Liver (tissue), 9 donors: ENCODE results near the gene XPR1. TPM values are rescaled to one million over a fixed set of nuclear protein-coding genes. Genes with fewer than 3 reads are reported as not detected.
A peak's percentile ranks its signal among the peaks of the same experiment; 100 is the strongest.

Experiments used
- DNase-seq: peaks from one replicate; pipeline ENCODE4 v3.0.0-alpha.2; 2017; ENCODE audit warnings: low spot score
- H3K27ac ChIP-seq, 2 donors: one replicate each; pipeline ENCODE4 v1.7.0; 2013; ENCODE audit warnings: inconsistent platforms in 2 of 2, low read length in 2 of 2, control low read depth in 1 of 2, low read depth in 1 of 2, mild to moderate bottlenecking in 1 of 2
- H3K27me3 ChIP-seq, 4 donors: one replicate each; pipeline versions ENCODE4 v1.6.1 to v1.7.0; 2013; ENCODE audit warnings: low read length in 3 of 4, inconsistent platforms in 1 of 4, mild to moderate bottlenecking in 1 of 4, moderate library complexity in 1 of 4; ENCODE audit not compliant: control insufficient read depth in 4 of 4, insufficient read depth in 4 of 4
- H3K36me3 ChIP-seq, 4 donors: one replicate each; pipeline versions ENCODE4 v1.6.1 to v1.7.0; 2013; ENCODE audit warnings: low read length in 3 of 4, mild to moderate bottlenecking in 3 of 4, low read depth in 1 of 4, moderate library complexity in 1 of 4; ENCODE audit not compliant: control insufficient read depth in 4 of 4, insufficient read depth in 3 of 4
- H3K4me1 ChIP-seq, 4 donors: one replicate each; pipeline versions ENCODE4 v1.6.1 to v1.7.0; 2013; ENCODE audit warnings: low read length in 3 of 4, mild to moderate bottlenecking in 3 of 4, moderate library complexity in 1 of 4; ENCODE audit not compliant: control insufficient read depth in 4 of 4, insufficient read depth in 4 of 4
- H3K4me3 ChIP-seq, 3 donors: one replicate each; pipeline versions ENCODE4 v1.6.1 to v1.7.0; 2013; ENCODE audit warnings: low read length in 3 of 3, control low read depth in 1 of 3, low read depth in 1 of 3, mild to moderate bottlenecking in 1 of 3
- H3K9ac ChIP-seq, 2 donors: one replicate each; pipeline ENCODE4 v1.7.0; 2013; ENCODE audit warnings: low read length in 2 of 2, mild to moderate bottlenecking in 2 of 2, moderate library complexity in 2 of 2, control low read depth in 1 of 2, low read depth in 1 of 2
- H3K9me3 ChIP-seq, 4 donors: one replicate each; pipeline versions ENCODE4 v1.6.1 to v1.7.0; 2013; ENCODE audit warnings: low read length in 3 of 4; ENCODE audit not compliant: control insufficient read depth in 4 of 4
- EGR1 ChIP-seq, 2 donors: IDR thresholded peaks; 2 replicates each; pipeline ENCODE4 v1.6.1; 2016 to 2018; ENCODE audit warnings: antibody characterized with exemption in 2 of 2, low read depth in 2 of 2
- FOXA1 ChIP-seq: IDR thresholded peaks from 2 replicates; pipeline ENCODE4 v1.6.1; 2016; ENCODE audit warnings: antibody characterized with exemption
- FOXA2 ChIP-seq: IDR thresholded peaks from 2 replicates; pipeline ENCODE4 v1.6.1; 2016; ENCODE audit warnings: antibody characterized with exemption
- GABPA ChIP-seq, 2 donors: IDR thresholded peaks in 1 of 2; conservative IDR thresholded peaks in 1 of 2; 2 replicates each; pipeline ENCODE4 v1.6.1; 2016; ENCODE audit warnings: antibody characterized with exemption in 2 of 2, mild to moderate bottlenecking in 1 of 2, moderate library complexity in 1 of 2
- HNF4A ChIP-seq, 2 donors: conservative IDR thresholded peaks; 2 replicates each; pipeline ENCODE4 v1.6.1; 2016; ENCODE audit warnings: antibody characterized with exemption in 2 of 2, mild to moderate bottlenecking in 2 of 2
- HNF4G ChIP-seq: IDR thresholded peaks from 2 replicates; pipeline ENCODE4 v1.6.1; 2016; ENCODE audit warnings: antibody characterized with exemption
- JUND ChIP-seq, 2 donors: IDR thresholded peaks; 2 replicates each; pipeline ENCODE4 v1.6.1; 2016; ENCODE audit warnings: antibody characterized with exemption in 2 of 2
- NR2F2 ChIP-seq: IDR thresholded peaks from 2 replicates; pipeline ENCODE4 v1.6.1; 2016; ENCODE audit warnings: antibody characterized with exemption
- RAD21 ChIP-seq, 2 donors: IDR thresholded peaks; 2 replicates each; pipeline ENCODE4 v1.6.1; 2016; ENCODE audit warnings: antibody characterized with exemption in 2 of 2, mild to moderate bottlenecking in 2 of 2
- RXRA ChIP-seq, 2 donors: IDR thresholded peaks; 2 replicates each; pipeline ENCODE4 v1.6.1; 2017 to 2018; ENCODE audit warnings: antibody characterized with exemption in 2 of 2, mild to moderate bottlenecking in 1 of 2
- SP1 ChIP-seq: IDR thresholded peaks from 2 replicates; pipeline ENCODE4 v1.6.1; 2018; ENCODE audit warnings: antibody characterized with exemption, mild to moderate bottlenecking
- TAF1 ChIP-seq: conservative IDR thresholded peaks from 2 replicates; pipeline ENCODE4 v1.6.1; 2016; ENCODE audit warnings: antibody characterized with exemption, mild to moderate bottlenecking
- YY1 ChIP-seq: IDR thresholded peaks from 2 replicates; pipeline ENCODE4 v1.6.1; 2016; ENCODE audit warnings: antibody characterized with exemption, mild to moderate bottlenecking
- WGBS: extraction: QIAGEN DNeasy Blood & Tissue Kit; methylation state at CpG from one replicate; pipeline ENCODE4 v1.1.7; 2013; 5-methylcytosine and 5-hydroxymethylcytosine counted together
- polyA plus RNA-seq, 2 donors: library from polyadenylated mRNA; stranded (reverse) in 1 of 2; unstranded in 1 of 2; fragments of 200-250 nt in 1 of 2; fragments of >200 nt in 1 of 2; fragmentation: Nextera tagmentation in 1 of 2; extraction: Ambion mirVana in 1 of 2; gene quantifications; one replicate each; pipeline versions ENCODE4 v1.2.1 to v1.2.3, GENCODE V29; 2013 to 2015
- total RNA-seq, 2 donors: library from RNA; depleted of rRNA; stranded (reverse); fragments of >200 nt; gene quantifications; one replicate each; pipeline ENCODE4 v1.2.3, GENCODE V29; 2014
- TF ChIP-seq, protein P1 (sequence below): fragments of 150-350 bp; IDR thresholded peaks from 2 replicates; pipeline ENCODE4 v1.5.1; 2017; ENCODE audit warnings: improper control_type of control experiment, low read depth, low read length; ENCODE audit not compliant: missing input control
- TF ChIP-seq, protein P2 (sequence below): IDR thresholded peaks from 2 replicates; pipeline ENCODE4 v1.6.1; 2016; ENCODE audit warnings: antibody characterized with exemption
- TF ChIP-seq, protein P3 (sequence below): IDR thresholded peaks from 2 replicates; pipeline ENCODE4 v1.6.1; 2016; ENCODE audit warnings: antibody characterized with exemption
- TF ChIP-seq, protein P4 (sequence below): IDR thresholded peaks from 2 replicates; pipeline ENCODE4 v1.6.1; 2016; ENCODE audit warnings: antibody characterized with exemption
- TF ChIP-seq, protein P5 (sequence below): IDR thresholded peaks from 2 replicates; pipeline ENCODE4 v1.6.1; 2016; ENCODE audit warnings: antibody characterized with exemption, mild to moderate bottlenecking
- donor health status: healthy.
- donor health status: healthy.
- donor health status: healthy.
- donor health status: healthy.
- donor health status: healthy.

XPR1 gene
- total and polyA plus RNA-seq, 4 donors, result 1.8 to 14.3 (median 5.9) TPM

DNA sequence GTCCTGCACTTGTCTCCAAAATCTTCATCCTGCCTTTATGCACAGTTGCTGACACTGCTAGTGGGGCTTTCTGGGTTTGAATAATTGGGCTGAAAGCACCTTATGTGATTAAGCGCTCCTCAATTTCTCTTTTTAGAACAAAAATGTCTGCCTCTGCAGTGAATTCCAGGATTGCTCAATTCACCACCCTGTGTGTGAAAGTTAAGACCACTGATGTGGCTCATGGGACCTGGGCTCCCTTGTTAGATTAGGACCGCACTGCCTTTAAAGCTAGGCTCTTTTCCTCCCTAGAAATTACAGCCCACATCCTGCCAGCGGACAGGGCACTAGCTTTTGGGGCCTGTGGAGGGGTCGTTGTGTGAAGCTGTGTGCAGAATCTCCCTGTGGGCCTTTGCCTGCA lies 299.7 kb downstream of the XPR1 start (continued):
- TF ChIP-seq, protein P1, sequence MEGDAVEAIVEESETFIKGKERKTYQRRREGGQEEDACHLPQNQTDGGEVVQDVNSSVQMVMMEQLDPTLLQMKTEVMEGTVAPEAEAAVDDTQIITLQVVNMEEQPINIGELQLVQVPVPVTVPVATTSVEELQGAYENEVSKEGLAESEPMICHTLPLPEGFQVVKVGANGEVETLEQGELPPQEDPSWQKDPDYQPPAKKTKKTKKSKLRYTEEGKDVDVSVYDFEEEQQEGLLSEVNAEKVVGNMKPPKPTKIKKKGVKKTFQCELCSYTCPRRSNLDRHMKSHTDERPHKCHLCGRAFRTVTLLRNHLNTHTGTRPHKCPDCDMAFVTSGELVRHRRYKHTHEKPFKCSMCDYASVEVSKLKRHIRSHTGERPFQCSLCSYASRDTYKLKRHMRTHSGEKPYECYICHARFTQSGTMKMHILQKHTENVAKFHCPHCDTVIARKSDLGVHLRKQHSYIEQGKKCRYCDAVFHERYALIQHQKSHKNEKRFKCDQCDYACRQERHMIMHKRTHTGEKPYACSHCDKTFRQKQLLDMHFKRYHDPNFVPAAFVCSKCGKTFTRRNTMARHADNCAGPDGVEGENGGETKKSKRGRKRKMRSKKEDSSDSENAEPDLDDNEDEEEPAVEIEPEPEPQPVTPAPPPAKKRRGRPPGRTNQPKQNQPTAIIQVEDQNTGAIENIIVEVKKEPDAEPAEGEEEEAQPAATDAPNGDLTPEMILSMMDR, result no peak
- TF ChIP-seq TAF1 (no peak), JUND (IDR thresholded peaks at IDR 0.05) (no peak), GABPA (IDR thresholded peaks at IDR 0.05 in 1 of 2, conservative IDR thresholded peaks at IDR 0.05 in 1 of 2) (no peak)
- TF ChIP-seq, protein P2, sequence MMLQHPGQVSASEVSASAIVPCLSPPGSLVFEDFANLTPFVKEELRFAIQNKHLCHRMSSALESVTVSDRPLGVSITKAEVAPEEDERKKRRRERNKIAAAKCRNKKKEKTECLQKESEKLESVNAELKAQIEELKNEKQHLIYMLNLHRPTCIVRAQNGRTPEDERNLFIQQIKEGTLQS, result no peak

DNA sequence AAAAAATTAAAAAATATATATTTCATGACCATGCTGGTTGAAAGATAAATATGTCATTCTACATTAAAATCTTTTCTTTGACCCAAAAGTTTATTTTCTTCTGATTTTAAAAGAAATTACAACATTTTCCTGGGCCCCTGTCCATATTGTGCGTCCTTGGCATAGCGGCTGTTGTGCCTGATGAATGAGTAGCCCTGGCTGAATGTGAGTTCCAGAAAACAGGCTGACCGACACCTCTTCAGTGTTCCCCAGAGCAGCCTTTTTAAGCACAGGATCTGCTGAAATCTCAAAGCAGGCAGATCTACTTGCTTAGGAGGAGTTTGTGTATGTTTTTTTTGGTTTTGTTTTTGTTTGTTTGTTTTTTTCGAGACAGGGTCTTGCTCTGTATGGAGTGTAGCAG lies 300.6 kb downstream of the XPR1 start:
- 92% methylated on average over 4 of the region's 4 CpGs for WGBS
- TF ChIP-seq EGR1 (IDR thresholded peaks at IDR 0.05; ENCODE audit: low read depth in 2 of 2), result no peak
- no peak for TF ChIP-seq HNF4A (conservative IDR thresholded peaks at IDR 0.05)
- no peak for TF ChIP-seq SP1
- TF ChIP-seq FOXA1, result no peak
- no peak for TF ChIP-seq HNF4G
- TF ChIP-seq, protein P3, sequence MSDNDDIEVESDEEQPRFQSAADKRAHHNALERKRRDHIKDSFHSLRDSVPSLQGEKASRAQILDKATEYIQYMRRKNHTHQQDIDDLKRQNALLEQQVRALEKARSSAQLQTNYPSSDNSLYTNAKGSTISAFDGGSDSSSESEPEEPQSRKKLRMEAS, result no peak
- no peak for TF ChIP-seq NR2F2
- TF ChIP-seq YY1, result no peak
- no peak for TF ChIP-seq RXRA (IDR thresholded peaks at IDR 0.05)
- TF ChIP-seq, protein P1, result no peak
- TF ChIP-seq FOXA2, result no peak
- TF ChIP-seq JUND (IDR thresholded peaks at IDR 0.05), result no peak
- TF ChIP-seq, protein P4, sequence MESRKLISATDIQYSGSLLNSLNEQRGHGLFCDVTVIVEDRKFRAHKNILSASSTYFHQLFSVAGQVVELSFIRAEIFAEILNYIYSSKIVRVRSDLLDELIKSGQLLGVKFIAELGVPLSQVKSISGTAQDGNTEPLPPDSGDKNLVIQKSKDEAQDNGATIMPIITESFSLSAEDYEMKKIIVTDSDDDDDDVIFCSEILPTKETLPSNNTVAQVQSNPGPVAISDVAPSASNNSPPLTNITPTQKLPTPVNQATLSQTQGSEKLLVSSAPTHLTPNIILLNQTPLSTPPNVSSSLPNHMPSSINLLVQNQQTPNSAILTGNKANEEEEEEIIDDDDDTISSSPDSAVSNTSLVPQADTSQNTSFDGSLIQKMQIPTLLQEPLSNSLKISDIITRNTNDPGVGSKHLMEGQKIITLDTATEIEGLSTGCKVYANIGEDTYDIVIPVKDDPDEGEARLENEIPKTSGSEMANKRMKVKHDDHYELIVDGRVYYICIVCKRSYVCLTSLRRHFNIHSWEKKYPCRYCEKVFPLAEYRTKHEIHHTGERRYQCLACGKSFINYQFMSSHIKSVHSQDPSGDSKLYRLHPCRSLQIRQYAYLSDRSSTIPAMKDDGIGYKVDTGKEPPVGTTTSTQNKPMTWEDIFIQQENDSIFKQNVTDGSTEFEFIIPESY, result no peak
- TF ChIP-seq RAD21 (IDR thresholded peaks at IDR 0.05), result no peak
- no peak overlapping the region for H3K4me3 ChIP-seq
- no peak overlapping the region for H3K27ac ChIP-seq
- H3K9me3 ChIP-seq, result no peaks in the 10 kb centered on the region
- H3K9ac ChIP-seq, result no peak overlapping the region
- no peaks in the 10 kb centered on the region for H3K27me3 ChIP-seq
- no peak for DNase-seq
- H3K36me3 ChIP-seq, result no peaks in the 10 kb centered on the region
- H3K4me1 ChIP-seq, result peaks cover 0 to 5% (median 3%) of the 10 kb centered on the region in 4 donors

DNA sequence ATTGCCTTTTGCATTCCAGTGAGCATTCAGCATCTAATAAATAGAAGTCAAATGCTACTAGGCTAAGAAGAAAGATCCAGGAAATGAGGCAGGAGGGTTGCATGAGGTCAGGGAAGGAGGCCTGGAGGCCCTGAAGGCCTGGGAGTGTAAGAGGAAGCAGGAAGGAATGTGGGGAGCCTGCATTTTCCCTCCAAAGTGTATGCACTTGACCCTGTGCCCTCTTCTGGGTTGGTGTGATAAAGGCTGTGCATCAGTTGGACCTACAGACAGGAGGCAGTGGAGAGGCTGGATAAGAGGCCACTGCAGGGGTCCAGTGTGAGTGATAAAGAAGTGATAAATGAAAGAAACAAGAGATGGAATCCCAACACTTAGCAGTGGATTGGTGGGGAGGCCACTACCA lies 301.3 kb downstream of the XPR1 start:
- H3K9me3 ChIP-seq, result no peaks in the 10 kb centered on the region
- H3K36me3 ChIP-seq, result no peaks in the 10 kb centered on the region
- no peak overlapping the region for H3K9ac ChIP-seq
- H3K4me3 ChIP-seq, result no peak overlapping the region
- peaks cover 0 to 5% (median 3%) of the 10 kb centered on the region in 4 donors for H3K4me1 ChIP-seq
- peak; percentile 59 for DNase-seq
- H3K27me3 ChIP-seq, result no peaks in the 10 kb centered on the region
- no peak overlapping the region for H3K27ac ChIP-seq
- TF ChIP-seq, protein P2, result no peak
- TF ChIP-seq SP1 (no peak), HNF4A (conservative IDR thresholded peaks at IDR 0.05) (no peak), NR2F2 (no peak), HNF4G (no peak), RXRA (IDR thresholded peaks at IDR 0.05) (no peak), JUND (IDR thresholded peaks at IDR 0.05) (no peak), GABPA (IDR thresholded peaks at IDR 0.05 in 1 of 2, conservative IDR thresholded peaks at IDR 0.05 in 1 of 2) (no peak), RAD21 (IDR thresholded peaks at IDR 0.05) (no peak), YY1 (no peak), TAF1 (no peak), FOXA2 (no peak), FOXA1 (no peak), EGR1 (IDR thresholded peaks at IDR 0.05; ENCODE audit: low read depth in 2 of 2) (no peak)
- TF ChIP-seq, protein P3, result no peak
- TF ChIP-seq, protein P5, sequence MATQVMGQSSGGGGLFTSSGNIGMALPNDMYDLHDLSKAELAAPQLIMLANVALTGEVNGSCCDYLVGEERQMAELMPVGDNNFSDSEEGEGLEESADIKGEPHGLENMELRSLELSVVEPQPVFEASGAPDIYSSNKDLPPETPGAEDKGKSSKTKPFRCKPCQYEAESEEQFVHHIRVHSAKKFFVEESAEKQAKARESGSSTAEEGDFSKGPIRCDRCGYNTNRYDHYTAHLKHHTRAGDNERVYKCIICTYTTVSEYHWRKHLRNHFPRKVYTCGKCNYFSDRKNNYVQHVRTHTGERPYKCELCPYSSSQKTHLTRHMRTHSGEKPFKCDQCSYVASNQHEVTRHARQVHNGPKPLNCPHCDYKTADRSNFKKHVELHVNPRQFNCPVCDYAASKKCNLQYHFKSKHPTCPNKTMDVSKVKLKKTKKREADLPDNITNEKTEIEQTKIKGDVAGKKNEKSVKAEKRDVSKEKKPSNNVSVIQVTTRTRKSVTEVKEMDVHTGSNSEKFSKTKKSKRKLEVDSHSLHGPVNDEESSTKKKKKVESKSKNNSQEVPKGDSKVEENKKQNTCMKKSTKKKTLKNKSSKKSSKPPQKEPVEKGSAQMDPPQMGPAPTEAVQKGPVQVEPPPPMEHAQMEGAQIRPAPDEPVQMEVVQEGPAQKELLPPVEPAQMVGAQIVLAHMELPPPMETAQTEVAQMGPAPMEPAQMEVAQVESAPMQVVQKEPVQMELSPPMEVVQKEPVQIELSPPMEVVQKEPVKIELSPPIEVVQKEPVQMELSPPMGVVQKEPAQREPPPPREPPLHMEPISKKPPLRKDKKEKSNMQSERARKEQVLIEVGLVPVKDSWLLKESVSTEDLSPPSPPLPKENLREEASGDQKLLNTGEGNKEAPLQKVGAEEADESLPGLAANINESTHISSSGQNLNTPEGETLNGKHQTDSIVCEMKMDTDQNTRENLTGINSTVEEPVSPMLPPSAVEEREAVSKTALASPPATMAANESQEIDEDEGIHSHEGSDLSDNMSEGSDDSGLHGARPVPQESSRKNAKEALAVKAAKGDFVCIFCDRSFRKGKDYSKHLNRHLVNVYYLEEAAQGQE, result no peak
